Colonic mucosa (tissue), 4 donors: Measurements from ENCODE around the gene SLC39A10. TPM values are rescaled to one million over a fixed set of nuclear protein-coding genes. Genes with fewer than 3 reads are reported as not detected.

Source experiments
- DNase-seq: peaks from one replicate; pipeline ENCODE4 v3.0.0-alpha.2; 2020
- H3K27ac ChIP-seq: fragments of 200-600 bp; one replicate; pipeline ENCODE4 v1.8.0; 2021
- H3K27me3 ChIP-seq: fragments of 200-600 bp; one replicate; pipeline ENCODE4 v1.8.0; 2021
- H3K36me3 ChIP-seq: fragments of 200-600 bp; one replicate; pipeline ENCODE4 v1.8.0; 2021
- H3K4me1 ChIP-seq: fragments of 200-600 bp; one replicate; pipeline ENCODE4 v1.8.0; 2021; ENCODE audit warnings: mild to moderate bottlenecking
- H3K4me3 ChIP-seq: fragments of 200-600 bp; one replicate; pipeline ENCODE4 v1.8.0; 2021
- H3K9ac ChIP-seq, 2 donors: one replicate each; pipeline ENCODE4 v1.7.0; 2013; ENCODE audit warnings: control low read depth in 2 of 2, low read depth in 2 of 2, low read length in 2 of 2
- H3K9me3 ChIP-seq: fragments of 200-600 bp; one replicate; pipeline ENCODE4 v1.8.0; 2021
- intact Hi-C: fragments of 100-400 bp; cut with DNase I; formaldehyde crosslinking; loops from one replicate; pipeline ENCODE4 v1.14.1; 2022
- total RNA-seq, 2 donors: library from RNA; stranded (reverse); fragmentation: NEBNext Ultra II Directional in 1 of 2; extraction: Animal tissue kit (Norgen Biotek cat#: 25700) in 1 of 2; gene quantifications; one replicate each; pipeline ENCODE4 v1.2.1, GENCODE V29; 2021
- TF ChIP-seq, protein P1 (sequence below): fragments of 200-600 bp; IDR thresholded peaks from one replicate; pipeline ENCODE4 v1.8.0; 2022; ENCODE audit warnings: antibody characterized with exemption, mild to moderate bottlenecking
- donor health status: healthy.
- donor health status: DM: no; HTN: no; CAD: no.
- donor health status: DM: no; HTN: no; CAD: no.

Gene SLC39A10
- total RNA-seq, 2 donors from 2014 or later = 12.8 to 16.5 TPM

- H3K4me1 ChIP-seq = no peaks in the 10 kb centered on the region
- no peak overlapping the region for H3K4me3 ChIP-seq
- H3K27me3 ChIP-seq = no peaks in the 10 kb centered on the region
- no peak overlapping the region for H3K27ac ChIP-seq
- TF ChIP-seq, protein P1, sequence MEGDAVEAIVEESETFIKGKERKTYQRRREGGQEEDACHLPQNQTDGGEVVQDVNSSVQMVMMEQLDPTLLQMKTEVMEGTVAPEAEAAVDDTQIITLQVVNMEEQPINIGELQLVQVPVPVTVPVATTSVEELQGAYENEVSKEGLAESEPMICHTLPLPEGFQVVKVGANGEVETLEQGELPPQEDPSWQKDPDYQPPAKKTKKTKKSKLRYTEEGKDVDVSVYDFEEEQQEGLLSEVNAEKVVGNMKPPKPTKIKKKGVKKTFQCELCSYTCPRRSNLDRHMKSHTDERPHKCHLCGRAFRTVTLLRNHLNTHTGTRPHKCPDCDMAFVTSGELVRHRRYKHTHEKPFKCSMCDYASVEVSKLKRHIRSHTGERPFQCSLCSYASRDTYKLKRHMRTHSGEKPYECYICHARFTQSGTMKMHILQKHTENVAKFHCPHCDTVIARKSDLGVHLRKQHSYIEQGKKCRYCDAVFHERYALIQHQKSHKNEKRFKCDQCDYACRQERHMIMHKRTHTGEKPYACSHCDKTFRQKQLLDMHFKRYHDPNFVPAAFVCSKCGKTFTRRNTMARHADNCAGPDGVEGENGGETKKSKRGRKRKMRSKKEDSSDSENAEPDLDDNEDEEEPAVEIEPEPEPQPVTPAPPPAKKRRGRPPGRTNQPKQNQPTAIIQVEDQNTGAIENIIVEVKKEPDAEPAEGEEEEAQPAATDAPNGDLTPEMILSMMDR = no peak
- H3K36me3 ChIP-seq = no peaks in the 10 kb centered on the region
- no peaks in the 10 kb centered on the region for H3K9me3 ChIP-seq
- intact Hi-C loops = no loop called here
- H3K9ac ChIP-seq = no peak overlapping the region
- DNase-seq = no peak
Observed at GRCh38 chr2:195619590-195619989, 37.4 kb upstream of the SLC39A10 start.

DNA sequence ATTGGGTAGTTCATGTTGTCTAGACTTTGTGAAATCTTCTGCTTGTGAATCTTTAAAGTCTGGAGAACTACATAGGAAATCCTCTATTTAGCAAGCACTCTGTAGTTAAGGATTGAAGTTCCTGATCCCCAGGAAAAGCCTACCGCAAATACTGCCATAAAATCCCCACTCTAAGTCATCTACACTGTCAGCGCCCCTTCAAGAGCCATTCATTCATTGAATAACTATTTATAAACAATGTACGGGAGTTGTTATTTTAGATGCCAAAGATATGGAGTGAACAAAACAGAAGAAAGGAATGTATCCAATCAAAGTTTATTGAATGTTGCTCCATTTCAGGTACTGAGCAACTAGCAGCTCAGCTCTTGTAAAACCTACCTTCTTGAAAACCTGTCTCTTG lies 36.5 kb upstream of the SLC39A10 start:
- H3K27me3 ChIP-seq = no peaks in the 10 kb centered on the region
- no peaks in the 10 kb centered on the region for H3K36me3 ChIP-seq
- no peak overlapping the region for H3K9ac ChIP-seq
- TF ChIP-seq, protein P1 = no peak
- intact Hi-C loops = no loop called here
- no peak for DNase-seq
- no peaks in the 10 kb centered on the region for H3K4me1 ChIP-seq
- H3K9me3 ChIP-seq = no peaks in the 10 kb centered on the region
- no peak overlapping the region for H3K4me3 ChIP-seq
- no peak overlapping the region for H3K27ac ChIP-seq

DNA sequence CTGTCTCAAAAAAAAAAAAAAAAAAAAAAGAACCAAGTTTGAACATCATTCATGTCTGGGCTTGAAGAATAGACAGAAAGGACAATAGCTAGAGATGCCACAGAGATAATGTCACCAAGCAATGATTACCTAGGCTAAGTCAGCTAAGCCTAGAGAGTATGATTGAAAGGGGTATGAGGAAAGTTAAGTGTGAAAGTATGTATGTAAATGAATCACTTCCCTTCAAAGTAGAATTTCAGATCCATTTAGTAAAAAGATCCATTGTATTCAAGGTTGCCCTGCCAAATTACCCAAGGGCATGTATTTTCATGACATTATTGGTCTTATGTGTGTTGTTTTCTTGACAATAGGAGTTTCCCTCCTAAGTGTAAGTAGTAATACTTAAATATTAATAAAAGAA lies 34.1 kb upstream of the SLC39A10 start:
- no peak overlapping the region for H3K27ac ChIP-seq
- H3K36me3 ChIP-seq = no peaks in the 10 kb centered on the region
- no peak overlapping the region for H3K9ac ChIP-seq
- no peaks in the 10 kb centered on the region for H3K9me3 ChIP-seq
- H3K4me3 ChIP-seq = no peak overlapping the region
- DNase-seq = no peak
- TF ChIP-seq, protein P1 = no peak
- H3K27me3 ChIP-seq = no peaks in the 10 kb centered on the region
- intact Hi-C loops = no loop called here
- no peaks in the 10 kb centered on the region for H3K4me1 ChIP-seq

GRCh38 chr2:195626507-195626906 lies 30.5 kb upstream of the SLC39A10 start:
- Histone ChIP-seq H3K27me3 (no peaks in the 10 kb centered on the region), H3K36me3 (no peaks in the 10 kb centered on the region), H3K9ac (no peak overlapping the region), H3K4me3 (no peak overlapping the region), H3K9me3 (no peaks in the 10 kb centered on the region), H3K4me1 (no peaks in the 10 kb centered on the region), H3K27ac (no peak overlapping the region)
- intact Hi-C loops = no loop called here
- DNase-seq = no peak
- TF ChIP-seq, protein P1 = no peak

GRCh38 chr2:195628666-195629065 lies 28.4 kb upstream of the SLC39A10 start:
- intact Hi-C loops = no loop called here
- no peak overlapping the region for H3K27ac ChIP-seq
- no peak for DNase-seq
- H3K9ac ChIP-seq = no peak overlapping the region
- H3K4me1 ChIP-seq = no peaks in the 10 kb centered on the region
- no peaks in the 10 kb centered on the region for H3K9me3 ChIP-seq
- H3K36me3 ChIP-seq = no peaks in the 10 kb centered on the region
- TF ChIP-seq, protein P1 = no peak
- no peak overlapping the region for H3K4me3 ChIP-seq
- no peaks in the 10 kb centered on the region for H3K27me3 ChIP-seq
